Lower leg skin (tissue), 3 donors: ENCODE measurements around the gene AADAT.

ENCODE experiments used
- POLR2A ChIP-seq, 2 donors: fragments of 450-650 bp; IDR thresholded peaks; one replicate each; pipeline ENCODE4 v1.6.1; 2016 to 2017; ENCODE audit warnings: antibody characterized with exemption in 2 of 2, mild to moderate bottlenecking in 1 of 2, moderate library complexity in 1 of 2
- TF ChIP-seq, protein P1 (sequence below), 3 donors: fragments of 450-650 bp; IDR thresholded peaks; one replicate each; pipeline ENCODE4 v1.5.1; 2016; ENCODE audit warnings: antibody characterized with exemption in 3 of 3, mild to moderate bottlenecking in 3 of 3, moderate library complexity in 2 of 3

GRCh38 chr4:170079981-170080380 lies 9.8 kb downstream of the AADAT start:
- TF ChIP-seq, protein P1, sequence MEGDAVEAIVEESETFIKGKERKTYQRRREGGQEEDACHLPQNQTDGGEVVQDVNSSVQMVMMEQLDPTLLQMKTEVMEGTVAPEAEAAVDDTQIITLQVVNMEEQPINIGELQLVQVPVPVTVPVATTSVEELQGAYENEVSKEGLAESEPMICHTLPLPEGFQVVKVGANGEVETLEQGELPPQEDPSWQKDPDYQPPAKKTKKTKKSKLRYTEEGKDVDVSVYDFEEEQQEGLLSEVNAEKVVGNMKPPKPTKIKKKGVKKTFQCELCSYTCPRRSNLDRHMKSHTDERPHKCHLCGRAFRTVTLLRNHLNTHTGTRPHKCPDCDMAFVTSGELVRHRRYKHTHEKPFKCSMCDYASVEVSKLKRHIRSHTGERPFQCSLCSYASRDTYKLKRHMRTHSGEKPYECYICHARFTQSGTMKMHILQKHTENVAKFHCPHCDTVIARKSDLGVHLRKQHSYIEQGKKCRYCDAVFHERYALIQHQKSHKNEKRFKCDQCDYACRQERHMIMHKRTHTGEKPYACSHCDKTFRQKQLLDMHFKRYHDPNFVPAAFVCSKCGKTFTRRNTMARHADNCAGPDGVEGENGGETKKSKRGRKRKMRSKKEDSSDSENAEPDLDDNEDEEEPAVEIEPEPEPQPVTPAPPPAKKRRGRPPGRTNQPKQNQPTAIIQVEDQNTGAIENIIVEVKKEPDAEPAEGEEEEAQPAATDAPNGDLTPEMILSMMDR (IDR thresholded peaks at IDR 0.05), result no peak
- no peak for TF ChIP-seq POLR2A (IDR thresholded peaks at IDR 0.05)
